Measurements from ENCODE around the gene C2CD3. TPM values are rescaled to one million over a fixed set of nuclear protein-coding genes. Genes with fewer than 3 reads are reported as not detected.

Gene C2CD3, protein sequence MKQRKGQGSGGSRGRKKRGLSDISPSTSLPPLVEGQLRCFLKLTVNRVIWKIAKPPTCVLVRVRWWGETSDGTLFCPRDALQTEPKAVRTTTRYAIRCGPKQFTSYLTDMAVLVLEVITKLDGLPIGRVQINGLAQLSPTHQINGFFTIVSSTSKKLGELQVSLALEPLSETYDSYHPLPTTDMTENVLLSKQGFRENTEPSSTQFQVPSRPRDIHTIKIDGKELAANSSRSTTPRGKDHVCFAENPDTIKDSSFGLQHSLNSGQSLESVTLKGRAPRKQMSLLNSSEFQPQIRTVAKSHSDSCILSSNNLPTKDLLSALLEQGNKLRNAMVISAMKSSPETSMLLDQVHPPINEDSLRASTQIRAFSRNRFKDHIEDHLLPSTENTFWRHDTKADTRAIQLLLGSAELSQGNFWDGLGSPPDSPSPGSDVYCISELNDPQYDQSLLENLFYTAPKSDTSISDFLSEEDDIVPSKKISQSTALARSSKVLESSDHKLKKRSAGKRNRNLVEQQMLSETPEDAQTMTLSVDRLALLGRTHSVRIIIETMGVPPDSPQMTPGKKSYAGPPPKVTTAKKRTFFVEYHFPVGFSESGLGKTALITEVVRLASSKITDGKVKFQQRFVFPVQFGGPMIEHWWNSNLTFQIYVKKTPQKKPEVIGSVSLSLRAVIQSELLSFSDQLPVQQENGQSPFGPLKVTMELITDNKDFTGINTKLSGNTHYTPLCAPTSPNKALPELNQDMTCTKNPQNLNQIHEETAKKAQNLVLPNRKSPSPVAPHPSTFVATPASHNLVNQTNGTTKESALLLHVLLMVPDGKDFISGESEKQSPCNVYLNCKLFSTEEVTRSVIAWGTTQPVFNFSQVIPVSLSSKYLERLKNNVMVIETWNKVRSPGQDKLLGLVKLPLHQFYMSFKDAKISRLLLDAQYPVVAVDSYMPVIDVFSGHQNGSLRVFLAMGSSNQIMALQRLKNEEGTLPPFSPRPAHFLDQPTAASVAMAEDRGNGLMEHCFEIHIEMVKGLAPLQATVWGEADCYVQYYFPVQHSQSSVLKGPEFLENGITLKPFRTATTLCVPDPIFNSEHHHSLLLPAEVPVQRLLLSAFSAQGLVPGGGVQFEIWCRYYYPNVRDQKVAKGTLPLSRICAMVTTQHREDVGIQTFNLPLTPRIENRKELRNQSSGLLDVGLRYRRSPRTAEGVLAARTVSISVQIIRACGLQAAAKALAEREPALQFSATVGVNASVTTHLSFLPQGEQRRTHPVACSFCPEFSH (N-terminal part only)
- total RNA-seq, result 5.9 and 11.3 TPM in 2 replicates

DNA sequence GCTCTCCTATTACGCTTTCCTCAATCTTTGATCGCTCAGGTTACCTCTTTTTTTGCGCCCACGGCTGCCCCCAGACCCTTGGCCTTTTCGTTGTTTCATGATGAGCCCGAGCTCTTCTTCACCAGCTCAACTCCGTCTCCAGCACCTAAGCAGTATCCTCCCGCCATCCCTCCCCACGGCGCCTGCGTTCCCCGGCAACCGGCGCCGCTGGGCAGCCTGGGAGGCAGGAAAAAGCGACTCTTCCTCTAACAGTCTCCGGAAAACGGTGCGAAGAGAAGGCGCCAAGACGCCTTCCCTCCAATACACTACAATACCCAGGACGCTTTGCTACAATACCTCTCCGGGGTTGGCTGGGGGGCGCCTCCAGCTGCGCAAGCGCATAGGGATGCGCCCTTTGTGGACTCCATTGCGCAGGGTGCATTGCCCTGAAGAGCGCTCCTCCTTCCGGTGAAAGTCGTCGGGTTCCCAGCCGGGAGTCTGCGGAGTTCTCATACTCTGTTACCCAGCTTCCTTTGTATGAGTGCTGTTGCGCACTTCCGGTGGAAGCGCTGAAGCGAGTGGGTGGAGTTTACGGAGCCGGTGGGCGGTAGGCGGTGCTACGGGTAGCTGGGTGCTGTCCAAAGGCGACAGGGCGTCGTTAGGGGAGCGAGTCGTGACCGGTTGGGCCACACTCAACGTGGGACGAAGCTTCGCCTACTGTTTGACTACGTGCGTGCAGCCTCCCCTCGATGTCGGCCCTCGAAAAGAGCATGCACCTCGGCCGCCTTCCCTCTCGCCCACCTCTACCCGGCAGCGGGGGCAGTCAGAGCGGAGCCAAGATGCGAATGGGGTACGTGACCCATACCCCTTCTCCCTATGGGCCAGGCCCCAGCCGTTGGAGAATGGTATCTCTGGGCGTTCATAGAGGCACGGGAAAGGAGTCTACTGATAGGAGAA is at the start of gene C2CD3, which contains the start of gene PPME1:
Gene C2CD3 (minus strand): TSS at position 309 of the 936 bp plus-strand sequence. CDS start 210 bp downstream, at position 99.
Gene PPME1 (plus strand): TSS at position 596 of the 936 bp plus-strand sequence. CDS start 133 bp downstream, at position 729.

DNA sequence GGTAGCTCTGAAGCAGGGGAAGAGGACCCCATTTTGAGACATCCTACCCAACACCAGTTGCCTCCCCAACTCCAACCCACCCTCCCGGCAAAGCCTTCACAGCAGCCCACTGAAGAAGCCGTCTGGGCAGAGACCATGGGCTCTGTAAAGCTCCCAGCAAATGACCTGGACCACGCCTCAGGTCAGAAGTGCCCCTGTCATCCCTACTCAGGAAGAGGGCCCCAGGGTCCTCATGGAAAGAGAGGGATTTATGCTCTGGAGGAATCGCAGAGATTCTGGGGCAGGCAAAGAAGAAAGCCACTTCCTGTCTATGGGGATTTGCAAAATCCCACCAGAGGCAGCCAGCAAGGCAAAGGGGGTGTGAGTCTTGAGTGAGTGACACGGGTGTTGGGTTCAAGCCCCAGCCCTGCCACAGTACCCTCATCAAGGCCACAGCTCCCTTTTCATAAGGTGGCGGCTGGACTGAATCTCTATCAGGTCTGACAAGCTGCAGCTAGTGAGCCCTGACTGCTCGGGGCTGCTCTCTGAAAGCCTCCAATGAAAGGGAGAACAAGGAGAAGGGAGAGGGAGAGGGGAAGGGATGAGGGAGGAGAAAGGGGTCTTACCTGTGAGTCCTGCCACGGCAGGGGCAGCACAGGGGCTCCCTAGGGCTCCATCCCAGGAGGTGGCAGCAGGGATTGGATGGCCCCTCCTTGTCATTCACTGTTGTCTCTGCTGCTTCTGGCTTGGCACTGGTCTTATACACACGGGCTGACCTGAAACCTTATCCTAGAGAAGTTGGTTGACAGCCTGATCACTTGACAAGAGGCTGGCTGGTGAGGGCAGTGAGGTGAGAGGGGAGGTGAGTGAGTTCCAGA is 162.2 kb downstream of the C2CD3 start, which contains the start of gene UCP3:
Gene UCP3 (minus strand): TSS at position 713 of the 857 bp plus-strand sequence. CDS start 2,043 bp downstream, outside the sequence.

DNA sequence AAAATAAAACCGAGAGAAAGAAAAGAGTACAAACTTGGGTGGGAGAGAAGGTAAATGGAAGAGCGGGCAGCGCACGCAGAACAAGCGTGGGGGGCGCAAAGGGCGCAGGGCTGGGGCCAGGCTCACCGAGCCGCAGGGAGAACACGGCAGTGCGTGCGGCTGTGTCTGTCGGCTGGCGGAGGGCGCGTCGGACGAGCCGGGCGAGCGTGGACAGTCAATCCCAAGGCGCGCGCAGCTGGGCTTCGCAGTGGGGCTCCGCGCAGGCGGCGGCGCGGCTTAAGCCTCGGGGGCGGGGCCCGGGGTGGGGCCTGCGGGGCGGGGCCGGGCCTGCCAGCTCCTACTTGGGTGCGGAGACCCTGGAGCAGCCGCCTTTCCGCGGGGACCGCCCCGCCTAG is 188.2 kb downstream of the C2CD3 start, which contains the start of gene UCP2:
Gene UCP2 (minus strand): TSS at position 249 of the 395 bp plus-strand sequence. CDS start 4,465 bp downstream, outside the sequence.

Other genes starting within 250 kb of the C2CD3 start
- not detected in 2 replicates for gene DNAJB13, start 220.0 kb downstream of the C2CD3 start, total RNA-seq
- 2.1 and 7.2 TPM in 2 replicates for gene UCP2, start 188.2 kb downstream of the C2CD3 start, total RNA-seq
- gene UCP3, start 161.9 kb downstream of the C2CD3 start, total RNA-seq, result 0.26 and 0.64 TPM in 2 replicates
- gene PPME1, start 287 bp upstream of the C2CD3 start, total RNA-seq, result 30.2 and 41.1 TPM in 2 replicates
- 15.5 and 95.3 TPM in 2 replicates for gene P4HA3, start 140.6 kb upstream of the C2CD3 start, total RNA-seq
- 3.5 and 7.2 TPM in 2 replicates for gene PGM2L1, start 227.4 kb upstream of the C2CD3 start, total RNA-seq